ENCODE results near the gene METTL27. TPM values are rescaled to one million over a fixed set of nuclear protein-coding genes. Genes with fewer than 3 reads are reported as not detected.

The METTL27 gene
- total RNA-seq, 1 donor from 2014 or later = 10.5 TPM

- peaks cover 19% of the 10 kb centered on the region for H3K27me3 Mint-ChIP-seq (ENCODE audit: insufficient read depth, low read depth)
- H3K4me1 ChIP-seq = no peaks in the 10 kb centered on the region
- H3K36me3 ChIP-seq = no peaks in the 10 kb centered on the region
- no peak overlapping the region for H3K27ac ChIP-seq
- H4K20me1 ChIP-seq (ENCODE audit: low read depth) = no peaks in the 10 kb centered on the region
- peak overlapping the region; percentile 53 for H3K27ac Mint-ChIP-seq
- peaks cover 2% of the 10 kb centered on the region for H3K9me3 Mint-ChIP-seq
- H3K9me3 ChIP-seq (ENCODE audit: low read depth) = no peaks in the 10 kb centered on the region
- H3K27me3 ChIP-seq = no peaks in the 10 kb centered on the region
- H3K4me3 Mint-ChIP-seq = peak overlapping the region; percentile 65
- H3K4me3 ChIP-seq = no peak overlapping the region
- DNase-seq (ENCODE audit: low spot score) = peak; percentile 23
- H3F3A ChIP-seq (ENCODE audit: low read depth) = no peaks in the 10 kb centered on the region
- peak overlapping the region; percentile 6 for H3K4me2 ChIP-seq
- H3K9ac ChIP-seq = no peak overlapping the region
- no peaks in the 10 kb centered on the region for H3K36me3 Mint-ChIP-seq
- no peaks in the 10 kb centered on the region for H3K79me2 ChIP-seq (ENCODE audit: low read depth)
- H3K4me1 Mint-ChIP-seq = peaks cover 7% of the 10 kb centered on the region
- no peak overlapping the region for H2AFZ ChIP-seq (replicated peaks)
- TF ChIP-seq EZH2phosphoT487 (IDR thresholded peaks at IDR 0.05) (no peak), EZH2 (IDR thresholded peaks at IDR 0.05) (no peak), CTCF (IDR thresholded peaks at IDR 0.05) (no peak)
Observed at GRCh38 chr7:73870041-73870492, 27.8 kb upstream of the METTL27 start.

GRCh38 chr7:73869011-73869798 lies 26.9 kb upstream of the METTL27 start:
- H3K9me3 Mint-ChIP-seq = peaks cover 2% of the 10 kb centered on the region
- peaks cover 15% of the 10 kb centered on the region for H3K27me3 Mint-ChIP-seq (ENCODE audit: insufficient read depth, low read depth)
- no peak for DNase-seq (ENCODE audit: low spot score)
- no peaks in the 10 kb centered on the region for H3K9me3 ChIP-seq (ENCODE audit: low read depth)
- no peak overlapping the region for H2AFZ ChIP-seq (replicated peaks)
- no peaks in the 10 kb centered on the region for H3K27me3 ChIP-seq
- H3K27ac ChIP-seq = no peak overlapping the region
- TF ChIP-seq EZH2 (IDR thresholded peaks at IDR 0.05) = no peak
- no peak for TF ChIP-seq EZH2phosphoT487 (IDR thresholded peaks at IDR 0.05)
- no peak for TF ChIP-seq CTCF (IDR thresholded peaks at IDR 0.05)
- no peaks in the 10 kb centered on the region for H3F3A ChIP-seq (ENCODE audit: low read depth)
- H3K9ac ChIP-seq = no peak overlapping the region
- H3K4me1 Mint-ChIP-seq = peaks cover 7% of the 10 kb centered on the region
- H3K36me3 ChIP-seq = no peaks in the 10 kb centered on the region
- H4K20me1 ChIP-seq (ENCODE audit: low read depth) = no peaks in the 10 kb centered on the region
- H3K36me3 Mint-ChIP-seq = no peaks in the 10 kb centered on the region
- no peak overlapping the region for H3K4me3 ChIP-seq
- no peak overlapping the region for H3K27ac Mint-ChIP-seq
- no peak overlapping the region for H3K4me3 Mint-ChIP-seq
- H3K79me2 ChIP-seq (ENCODE audit: low read depth) = no peaks in the 10 kb centered on the region
- H3K4me2 ChIP-seq = no peak overlapping the region
- H3K4me1 ChIP-seq = no peaks in the 10 kb centered on the region

- no peaks in the 10 kb centered on the region for H3F3A ChIP-seq (ENCODE audit: low read depth)
- Mint-ChIP-seq H3K36me3 (no peaks in the 10 kb centered on the region), H3K27me3 (ENCODE audit: insufficient read depth, low read depth) (peaks cover 13% of the 10 kb centered on the region), H3K27ac (no peak overlapping the region), H3K4me3 (no peak overlapping the region), H3K4me1 (peaks cover 7% of the 10 kb centered on the region), H3K9me3 (peaks cover 2% of the 10 kb centered on the region)
- H4K20me1 ChIP-seq (ENCODE audit: low read depth) = no peaks in the 10 kb centered on the region
- DNase-seq (ENCODE audit: low spot score) = no peak
- H3K27ac ChIP-seq = no peak overlapping the region
- H3K9ac ChIP-seq = no peak overlapping the region
- H3K79me2 ChIP-seq (ENCODE audit: low read depth) = no peaks in the 10 kb centered on the region
- H2AFZ ChIP-seq (replicated peaks) = no peak overlapping the region
- no peaks in the 10 kb centered on the region for H3K4me1 ChIP-seq
- H3K9me3 ChIP-seq (ENCODE audit: low read depth) = no peaks in the 10 kb centered on the region
- H3K36me3 ChIP-seq = no peaks in the 10 kb centered on the region
- no peaks in the 10 kb centered on the region for H3K27me3 ChIP-seq
- H3K4me3 ChIP-seq = no peak overlapping the region
- TF ChIP-seq CTCF (IDR thresholded peaks at IDR 0.05) (no peak), EZH2phosphoT487 (IDR thresholded peaks at IDR 0.05) (no peak), EZH2 (IDR thresholded peaks at IDR 0.05) (no peak)
- H3K4me2 ChIP-seq = no peak overlapping the region
Observed at GRCh38 chr7:73866446-73866767, 24.1 kb upstream of the METTL27 start.

All from neural progenitor cell (in vitro differentiated cells).